ENCODE measurements around the gene ZNF81. TPM values are rescaled to one million over a fixed set of nuclear protein-coding genes. Genes with fewer than 3 reads are reported as not detected.

The ZNF81 gene
- total RNA-seq, 4 donors from 2014 or later = 4.9 to 10.6 (median 7.1) TPM

DNA sequence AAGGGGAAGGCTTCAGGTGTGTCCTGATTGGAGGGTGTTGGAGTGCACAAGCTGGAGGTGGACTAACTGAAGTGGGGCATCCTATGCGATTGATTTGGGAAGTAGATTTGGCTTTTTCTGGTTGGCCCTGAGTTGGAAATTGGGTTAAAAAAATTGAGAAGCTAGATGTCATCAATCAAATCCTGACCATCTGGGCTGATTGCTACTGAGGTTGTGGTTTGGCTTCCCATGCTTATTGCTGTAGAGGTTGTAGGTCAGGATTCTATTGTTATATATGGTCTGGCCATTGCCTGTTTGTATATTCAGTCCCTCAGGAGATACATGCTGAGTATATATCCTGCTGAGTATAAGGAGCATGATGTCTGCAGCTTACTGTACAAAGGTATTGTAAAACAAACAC lies 7.7 kb upstream of the ZNF81 start:
- TF ChIP-seq CTCF (IDR thresholded peaks at IDR 0.05) = no peak
- ATAC-seq (ENCODE audit: low FRiP score) (no peak), DNase-seq (ENCODE audit: low spot score) (no peak)

DNA sequence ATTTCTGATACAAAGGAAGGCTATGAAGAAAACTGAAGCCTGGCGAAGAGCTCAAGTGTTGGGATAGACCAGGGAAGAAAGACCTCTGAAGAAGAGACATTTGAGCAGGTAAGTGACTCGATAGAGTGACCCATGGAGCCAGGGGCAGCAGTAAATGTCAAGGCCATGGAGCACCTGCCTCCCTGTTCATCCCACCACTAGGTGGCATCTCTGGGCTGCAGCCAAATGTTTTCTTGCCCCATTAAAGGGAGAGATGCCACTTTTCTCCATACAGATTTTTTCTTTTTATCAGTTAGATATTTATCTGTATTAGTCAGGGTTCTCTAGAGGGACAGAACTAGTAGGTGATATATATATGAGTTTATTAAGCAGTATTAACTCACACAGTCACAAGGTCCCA lies 4.9 kb upstream of the ZNF81 start:
- DNase-seq (ENCODE audit: low spot score) (no peak), ATAC-seq (ENCODE audit: low FRiP score) (no peak)
- TF ChIP-seq CTCF (IDR thresholded peaks at IDR 0.05) = no peak

DNA sequence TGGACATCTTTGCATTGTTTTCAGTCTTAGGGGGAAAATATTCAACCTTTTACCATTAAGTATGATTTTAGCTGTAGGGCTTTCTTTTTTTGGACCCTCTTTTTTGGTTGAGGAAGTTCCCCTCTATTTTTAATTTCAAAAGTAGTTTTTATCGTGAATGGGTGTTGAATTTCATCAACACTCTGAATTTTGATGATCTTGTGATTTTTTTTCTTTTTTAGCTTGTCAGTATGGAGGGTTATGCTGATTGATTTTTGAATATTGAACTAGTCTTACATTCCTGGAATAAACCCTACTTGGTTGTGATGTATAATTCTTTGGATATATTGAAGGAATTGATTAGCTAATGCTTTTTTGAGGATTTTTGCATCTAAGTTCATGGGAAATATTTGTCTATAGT lies 1.7 kb downstream of the ZNF81 start:
- TF ChIP-seq CTCF (IDR thresholded peaks at IDR 0.05) = no peak
- DNase-seq (ENCODE audit: low spot score) = no peak
- no peak for ATAC-seq (ENCODE audit: low FRiP score)

DNA sequence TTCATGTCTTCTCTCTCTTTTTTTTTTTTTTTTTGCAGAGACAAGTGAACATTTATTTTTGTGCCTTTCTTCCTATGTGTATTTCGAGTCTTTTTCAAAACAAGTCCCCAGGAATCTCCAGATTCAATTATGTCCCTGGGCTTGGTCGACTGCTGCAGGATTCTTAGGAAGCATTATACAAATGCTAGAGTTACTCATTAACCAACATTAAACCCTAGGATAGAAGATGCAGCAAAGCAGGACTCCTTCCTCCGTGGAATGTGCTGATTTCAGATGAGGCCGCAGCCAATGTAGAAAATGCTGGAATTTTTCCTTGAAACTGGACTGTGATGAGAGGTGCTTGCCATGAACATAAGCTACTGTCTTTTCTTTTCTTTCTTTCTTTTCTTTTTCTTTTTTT lies 3.4 kb downstream of the ZNF81 start:
- no peak for TF ChIP-seq CTCF (IDR thresholded peaks at IDR 0.05)
- ATAC-seq (ENCODE audit: low FRiP score) (no peak), DNase-seq (ENCODE audit: low spot score) (no peak)

- DNase-seq (ENCODE audit: low spot score) (no peak), ATAC-seq (ENCODE audit: low FRiP score) (no peak)
- no peak for TF ChIP-seq CTCF (IDR thresholded peaks at IDR 0.05)
Measured at GRCh38 chrX:47843363-47843762, 6.7 kb downstream of the ZNF81 start.

GRCh38 chrX:47844117-47844516 lies 7.4 kb downstream of the ZNF81 start:
- ATAC-seq (ENCODE audit: low FRiP score) = no peak
- DNase-seq (ENCODE audit: low spot score) = no peak
- no peak for TF ChIP-seq CTCF (IDR thresholded peaks at IDR 0.05)

DNA sequence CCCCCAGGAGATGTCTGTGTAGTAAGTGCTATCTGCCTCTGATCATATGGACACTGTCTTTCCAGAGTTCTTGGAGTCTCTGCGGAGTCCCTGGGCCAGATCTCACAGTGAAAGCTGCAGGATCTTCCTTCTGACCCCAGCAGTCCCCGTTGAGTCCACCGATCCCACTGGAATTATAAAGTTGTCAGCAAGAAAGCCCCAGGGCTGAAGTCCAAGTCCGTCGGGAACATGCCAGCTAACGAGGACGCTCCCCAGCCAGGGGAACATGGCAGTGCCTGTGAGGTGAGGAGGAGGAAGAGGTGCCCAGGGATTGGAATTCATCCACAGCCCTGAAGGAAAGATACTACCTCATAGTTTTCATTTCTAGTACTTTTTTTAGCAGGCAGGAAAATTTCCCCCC lies 9.3 kb downstream of the ZNF81 start:
- no peak for TF ChIP-seq CTCF (IDR thresholded peaks at IDR 0.05)
- no peak for ATAC-seq (ENCODE audit: low FRiP score)
- no peak for DNase-seq (ENCODE audit: low spot score)

Measured in omental fat pad (tissue), 4 donors.